ENCODE measurements around the gene S100A3.
"Not testable (repeated sequence)": the region's sequence is repeated elsewhere in the genome, so short reads cannot be mapped to it uniquely, and the experiment has no call there.

Gene S100A3

GRCh38 chr1:153548722-153549688 lies at the start of gene S100A3:
TSS of gene S100A3 (minus strand) at chr1:153549258. CDS start at chr1:153548485, 773 bp downstream.
- no peak for DNase-seq

- peak; percentile 72 for DNase-seq
These were observed 49.5 kb upstream of the S100A3 start for GRCh38 chr1:153598309-153599172.

- peak; percentile 78 for DNase-seq
These were observed 48.1 kb upstream of the S100A3 start for GRCh38 chr1:153597206-153597605.

GRCh38 chr1:153592748-153593147 lies 43.7 kb upstream of the S100A3 start:
- DNase-seq, result no peak

GRCh38 chr1:153588482-153588881 lies 39.4 kb upstream of the S100A3 start:
- DNase-seq, result no peak

GRCh38 chr1:153588033-153588432 lies 39.0 kb upstream of the S100A3 start:
- DNase-seq, result not testable (repeated sequence)

- DNase-seq, result no peak
These were observed 38.3 kb upstream of the S100A3 start for GRCh38 chr1:153587314-153587713.

- DNase-seq, result no peak
These were observed 37.3 kb upstream of the S100A3 start for GRCh38 chr1:153586347-153586746.

- DNase-seq, result no peak
These were observed 35.9 kb upstream of the S100A3 start for GRCh38 chr1:153585006-153585405.

GRCh38 chr1:153583976-153584375 lies 34.9 kb upstream of the S100A3 start:
- no peak for DNase-seq

- not testable (repeated sequence) for DNase-seq
These were observed 34.5 kb upstream of the S100A3 start for GRCh38 chr1:153583514-153583913.

- not testable (repeated sequence) for DNase-seq
These were observed 33.8 kb upstream of the S100A3 start for GRCh38 chr1:153582836-153583235.

- DNase-seq, result no peak
These were observed 29.9 kb upstream of the S100A3 start for GRCh38 chr1:153578936-153579335.

GRCh38 chr1:153578490-153578889 lies 29.4 kb upstream of the S100A3 start:
- DNase-seq, result no peak

- no peak for DNase-seq
These were observed 28.6 kb upstream of the S100A3 start for GRCh38 chr1:153577624-153578051.

- DNase-seq, result no peak
These were observed 28.1 kb upstream of the S100A3 start for GRCh38 chr1:153577138-153577537.

GRCh38 chr1:153575497-153575896 lies 26.4 kb upstream of the S100A3 start:
- DNase-seq, result not testable (repeated sequence)

GRCh38 chr1:153575081-153575491 lies 26.0 kb upstream of the S100A3 start:
- not testable (repeated sequence) for DNase-seq

GRCh38 chr1:153573351-153573750 lies 24.3 kb upstream of the S100A3 start:
- peak; percentile 77 for DNase-seq

GRCh38 chr1:153572569-153573015 lies 23.5 kb upstream of the S100A3 start:
- DNase-seq, result peak; percentile 96

GRCh38 chr1:153571706-153572105 lies 22.6 kb upstream of the S100A3 start:
- no peak for DNase-seq

- no peak for DNase-seq
These were observed 21.8 kb upstream of the S100A3 start for GRCh38 chr1:153570874-153571273.

GRCh38 chr1:153569465-153569864 lies 20.4 kb upstream of the S100A3 start:
- DNase-seq, result no peak
